T-helper 17 cell (primary cell): ENCODE data around the gene AHCY. TPM values are rescaled to one million over a fixed set of nuclear protein-coding genes. Genes with fewer than 3 reads are reported as not detected.
A peak's percentile ranks its signal among the peaks of the same experiment; 100 is the strongest.
"Not testable (repeated sequence)": the region's sequence is repeated elsewhere in the genome, so short reads cannot be mapped to it uniquely, and the experiment has no call there.

Source experiments
- ATAC-seq: fragments of 150-1000 bp; cut with Tn5 transposase; 2 replicates; pipeline ENCODE4 v1.10.0; 2021; ENCODE audit warnings: mild to moderate bottlenecking, moderate library complexity
- DNase-seq, 3 donors: peaks; one replicate each; pipeline versions ENCODE4 v3.0.0 to v3.0.0-alpha.2; 2020 to 2021
- H3K9me3 ChIP-seq: one replicate; pipeline ENCODE4 v1.7.0; 2013; ENCODE audit warnings: low read length, mild to moderate bottlenecking; ENCODE audit not compliant: control insufficient read depth, poor library complexity, severe bottlenecking
- H3K27ac Mint-ChIP-seq: one replicate; pipeline ENCODE4 v1.8.0; 2022; ENCODE audit warnings: mild to moderate bottlenecking, moderate library complexity, mixed read lengths
- H3K27me3 Mint-ChIP-seq: one replicate; pipeline ENCODE4 v1.8.0; 2022; ENCODE audit warnings: mixed read lengths
- H3K36me3 Mint-ChIP-seq: one replicate; pipeline ENCODE4 v1.8.0; 2022; ENCODE audit warnings: low read depth, mixed read lengths
- H3K4me1 Mint-ChIP-seq: one replicate; pipeline ENCODE4 v1.8.0; 2022; ENCODE audit warnings: mild to moderate bottlenecking, mixed read lengths
- H3K4me3 Mint-ChIP-seq: one replicate; pipeline ENCODE4 v1.8.0; 2022; ENCODE audit warnings: mild to moderate bottlenecking, moderate library complexity, mixed read lengths
- total RNA-seq, 4 donors: library from RNA in 2 of 4; stranded (reverse) in 2 of 4; gene quantifications; one replicate each; pipeline ENCODE4 v1.2.3 and lab custom pipeline; 2022 to 2026

The AHCY gene
- total RNA-seq, 2 donors from 2014 or later: 15.9 to 16.6 TPM

- no peaks in the 10 kb centered on the region for H3K9me3 ChIP-seq
- ATAC-seq (no peak), DNase-seq (no peak)
- Mint-ChIP-seq H3K36me3 (peaks cover 2% of the 10 kb centered on the region), H3K4me3 (no peak overlapping the region), H3K27me3 (no peaks in the 10 kb centered on the region), H3K27ac (no peak overlapping the region), H3K4me1 (no peaks in the 10 kb centered on the region)
Observed at GRCh38 chr20:34281177-34281576, 22.0 kb downstream of the AHCY start.

GRCh38 chr20:34274694-34275093 lies 28.5 kb downstream of the AHCY start:
- Mint-ChIP-seq H3K27me3 (no peaks in the 10 kb centered on the region), H3K4me3 (no peak overlapping the region), H3K36me3 (no peaks in the 10 kb centered on the region), H3K4me1 (no peaks in the 10 kb centered on the region), H3K27ac (no peak overlapping the region)
- no peak for DNase-seq
- no peak for ATAC-seq
- H3K9me3 ChIP-seq: no peaks in the 10 kb centered on the region

GRCh38 chr20:34271956-34272355 lies 31.2 kb downstream of the AHCY start:
- H3K36me3 Mint-ChIP-seq: no peaks in the 10 kb centered on the region
- no peak overlapping the region for H3K27ac Mint-ChIP-seq
- no peak overlapping the region for H3K4me3 Mint-ChIP-seq

GRCh38 chr20:34269996-34270627 lies 33.0 kb downstream of the AHCY start:
- Mint-ChIP-seq H3K4me1 (peaks cover 5% of the 10 kb centered on the region), H3K36me3 (no peaks in the 10 kb centered on the region), H3K27ac (no peak overlapping the region), H3K4me3 (no peak overlapping the region), H3K27me3 (peaks cover 4% of the 10 kb centered on the region)
- ATAC-seq (no peak), DNase-seq (no peak)
- H3K9me3 ChIP-seq: no peaks in the 10 kb centered on the region

More at GRCh38 chr20:34271956-34272355, 31.2 kb downstream of the AHCY start:
- H3K27me3 Mint-ChIP-seq: peaks cover 4% of the 10 kb centered on the region
- H3K9me3 ChIP-seq: no peaks in the 10 kb centered on the region
- DNase-seq (no peak), ATAC-seq (no peak)
- H3K4me1 Mint-ChIP-seq: peaks cover 5% of the 10 kb centered on the region

GRCh38 chr20:34268851-34269636 lies 34.1 kb downstream of the AHCY start:
- Mint-ChIP-seq H3K4me1 (peaks cover 5% of the 10 kb centered on the region), H3K36me3 (no peaks in the 10 kb centered on the region), H3K27ac (no peak overlapping the region), H3K4me3 (peak overlapping the region; percentile 69), H3K27me3 (peaks cover 4% of the 10 kb centered on the region)
- H3K9me3 ChIP-seq: no peaks in the 10 kb centered on the region
- peak; percentile 82 for ATAC-seq
- peak in 2 of 3 donors; percentile 11 to 14 for DNase-seq

- Mint-ChIP-seq H3K36me3 (no peaks in the 10 kb centered on the region), H3K27ac (no peak overlapping the region), H3K27me3 (peaks cover 4% of the 10 kb centered on the region), H3K4me3 (peak overlapping the region; percentile 69), H3K4me1 (peaks cover 5% of the 10 kb centered on the region)
- DNase-seq: no peak
- no peak for ATAC-seq
- H3K9me3 ChIP-seq: no peaks in the 10 kb centered on the region
Observed at GRCh38 chr20:34268145-34268544, 35.0 kb downstream of the AHCY start.

GRCh38 chr20:34264141-34264540 lies 39.0 kb downstream of the AHCY start:
- ATAC-seq (no peak), DNase-seq (no peak)
- Mint-ChIP-seq H3K36me3 (no peaks in the 10 kb centered on the region), H3K4me1 (peaks cover 12% of the 10 kb centered on the region), H3K4me3 (no peak overlapping the region), H3K27me3 (peaks cover 4% of the 10 kb centered on the region), H3K27ac (no peak overlapping the region)
- no peaks in the 10 kb centered on the region for H3K9me3 ChIP-seq

GRCh38 chr20:34263468-34263867 lies 39.7 kb downstream of the AHCY start:
- peaks cover 10% of the 10 kb centered on the region for H3K4me1 Mint-ChIP-seq
- H3K4me3 Mint-ChIP-seq, DNase-seq, H3K27me3 Mint-ChIP-seq, H3K36me3 Mint-ChIP-seq, H3K9me3 ChIP-seq, ATAC-seq, H3K27ac Mint-ChIP-seq: not testable (repeated sequence)

- Mint-ChIP-seq H3K27ac (no peak overlapping the region), H3K4me1 (peaks cover 10% of the 10 kb centered on the region), H3K4me3 (no peak overlapping the region), H3K36me3 (no peaks in the 10 kb centered on the region), H3K27me3 (no peaks in the 10 kb centered on the region)
- DNase-seq (no peak), ATAC-seq (no peak)
- H3K9me3 ChIP-seq: no peaks in the 10 kb centered on the region
Observed at GRCh38 chr20:34262488-34263288, 40.5 kb downstream of the AHCY start.

- Mint-ChIP-seq H3K4me1 (peaks cover 10% of the 10 kb centered on the region), H3K27ac (no peak overlapping the region), H3K36me3 (peaks cover 3% of the 10 kb centered on the region), H3K27me3 (peaks cover 17% of the 10 kb centered on the region), H3K4me3 (no peak overlapping the region)
- DNase-seq (no peak), ATAC-seq (no peak)
- no peaks in the 10 kb centered on the region for H3K9me3 ChIP-seq
Observed at GRCh38 chr20:34260208-34260942, 42.8 kb downstream of the AHCY start.

- H3K36me3 Mint-ChIP-seq: peaks cover 3% of the 10 kb centered on the region
- no peak for DNase-seq
- no peak overlapping the region for H3K27ac Mint-ChIP-seq
- H3K9me3 ChIP-seq: no peaks in the 10 kb centered on the region
- H3K4me1 Mint-ChIP-seq: peaks cover 5% of the 10 kb centered on the region
- ATAC-seq: no peak
- H3K4me3 Mint-ChIP-seq: no peak overlapping the region
- H3K27me3 Mint-ChIP-seq: peaks cover 17% of the 10 kb centered on the region
Observed at GRCh38 chr20:34256629-34257124, 46.5 kb downstream of the AHCY start.

- no peak overlapping the region for H3K27ac Mint-ChIP-seq
- no peak for ATAC-seq
- no peak for DNase-seq
- H3K36me3 Mint-ChIP-seq: peaks cover 3% of the 10 kb centered on the region
- H3K9me3 ChIP-seq: no peaks in the 10 kb centered on the region
- peaks cover 17% of the 10 kb centered on the region for H3K27me3 Mint-ChIP-seq
- no peak overlapping the region for H3K4me3 Mint-ChIP-seq
- H3K4me1 Mint-ChIP-seq: peaks cover under 1% of the 10 kb centered on the region
Observed at GRCh38 chr20:34254979-34255378, 48.2 kb downstream of the AHCY start.
